HUES6 (cell line): ENCODE measurements around the gene LYPD3.

Experiments used
- H3K27ac ChIP-seq: 2 replicates; pipeline ENCODE4 v1.7.0; 2013; ENCODE audit warnings: low read depth, mild to moderate bottlenecking, low read length, inconsistent platforms
- H3K27me3 ChIP-seq: 2 replicates; pipeline ENCODE4 v1.6.1; 2013; ENCODE audit warnings: low read length; ENCODE audit not compliant: control insufficient read depth, insufficient read depth
- H3K36me3 ChIP-seq: 2 replicates; pipeline ENCODE4 v1.6.1; 2013; ENCODE audit warnings: low read length; ENCODE audit not compliant: control insufficient read depth, insufficient read depth
- H3K4me1 ChIP-seq: 2 replicates; pipeline ENCODE4 v1.6.1; 2013; ENCODE audit warnings: low read length; ENCODE audit not compliant: control insufficient read depth, insufficient read depth
- H3K4me3 ChIP-seq: 2 replicates; pipeline ENCODE4 v1.5.1; 2013; ENCODE audit warnings: low read depth, low read length
- H3K9ac ChIP-seq: one replicate; pipeline ENCODE4 v1.6.1; 2013; ENCODE audit warnings: mild to moderate bottlenecking, low read length
- H3K9me3 ChIP-seq: 2 replicates; pipeline ENCODE4 v1.6.1; 2013; ENCODE audit warnings: low read depth, low read length; ENCODE audit not compliant: control insufficient read depth, insufficient read depth

The LYPD3 gene

GRCh38 chr19:43435775-43436174, 29.6 kb downstream of the LYPD3 start:
- Histone ChIP-seq H3K4me1 (no peaks in the 10 kb centered on the region), H3K36me3 (no peaks in the 10 kb centered on the region)

GRCh38 chr19:43433689-43434088, 31.7 kb downstream of the LYPD3 start:
- H3K4me1 ChIP-seq = peaks cover 2% of the 10 kb centered on the region; the same call in 1 of the 2 replicates
- no peaks in the 10 kb centered on the region for H3K36me3 ChIP-seq
- H3K4me3 ChIP-seq = no peak overlapping the region
- no peaks in the 10 kb centered on the region for H3K9me3 ChIP-seq
- H3K27me3 ChIP-seq = no peaks in the 10 kb centered on the region
- no peak overlapping the region for H3K9ac ChIP-seq
- H3K27ac ChIP-seq = no peak overlapping the region

More at GRCh38 chr19:43435775-43436174, 29.6 kb downstream of the LYPD3 start:
- Histone ChIP-seq H3K4me3 (no peak overlapping the region), H3K27ac (no peak overlapping the region), H3K9ac (no peak overlapping the region), H3K27me3 (no peaks in the 10 kb centered on the region), H3K9me3 (peaks cover 5% of the 10 kb centered on the region)

DNA sequence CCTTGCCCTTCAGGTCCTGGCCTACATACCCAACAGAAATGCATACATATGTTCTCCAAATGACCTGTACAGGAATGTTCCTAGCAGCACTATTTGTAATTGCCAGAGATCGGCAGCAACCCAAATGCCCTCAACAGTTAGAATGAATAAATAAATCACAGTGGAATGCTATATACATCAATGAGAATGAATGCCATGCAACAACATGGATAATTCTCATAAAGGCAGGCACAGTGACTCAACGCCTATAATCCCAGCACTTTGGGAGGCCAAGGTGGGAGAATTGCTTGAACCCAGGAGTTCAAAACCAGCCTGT, 32.1 kb downstream of the LYPD3 start:
- Histone ChIP-seq H3K9ac (no peak overlapping the region), H3K4me1 (peaks cover 2% of the 10 kb centered on the region; the same call in 1 of the 2 replicates), H3K36me3 (no peaks in the 10 kb centered on the region), H3K27ac (no peak overlapping the region), H3K9me3 (no peaks in the 10 kb centered on the region), H3K27me3 (no peaks in the 10 kb centered on the region), H3K4me3 (no peak overlapping the region)

- Histone ChIP-seq H3K4me1 (peaks cover 3% of the 10 kb centered on the region; the same call in 1 of the 2 replicates), H3K27ac (no peak overlapping the region), H3K4me3 (no peak overlapping the region), H3K9me3 (no peaks in the 10 kb centered on the region), H3K36me3 (no peaks in the 10 kb centered on the region), H3K9ac (no peak overlapping the region), H3K27me3 (no peaks in the 10 kb centered on the region)
Observed at GRCh38 chr19:43430976-43431375, 34.4 kb downstream of the LYPD3 start.

DNA sequence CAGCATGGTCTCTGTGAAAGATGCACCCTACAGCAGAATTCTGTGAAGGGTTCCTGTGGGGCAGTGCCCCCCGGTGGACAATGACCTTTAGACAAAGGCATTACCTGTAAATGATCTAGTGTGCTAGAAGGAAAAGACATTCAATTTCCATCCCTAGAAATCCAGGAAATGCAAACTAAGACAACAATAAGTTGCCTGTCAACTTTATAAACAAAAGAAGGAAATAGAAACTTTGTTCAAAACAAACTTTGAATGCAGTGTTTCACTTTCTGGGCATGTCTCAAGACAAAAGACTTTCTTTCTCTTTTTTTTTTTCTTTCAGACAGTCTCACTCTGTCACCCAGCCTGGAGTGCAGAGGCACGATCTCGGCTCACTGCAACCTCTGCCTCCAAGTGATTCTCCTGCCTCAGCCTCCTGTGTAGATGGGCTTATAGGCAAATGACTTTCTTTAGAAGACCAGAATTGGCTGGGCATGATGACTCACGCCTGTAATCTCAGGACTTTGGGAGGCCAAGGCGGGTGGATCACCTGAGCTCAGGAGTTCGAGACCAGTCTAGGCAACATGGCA, 35.2 kb downstream of the LYPD3 start:
- Histone ChIP-seq H3K9me3 (no peaks in the 10 kb centered on the region), H3K27me3 (no peaks in the 10 kb centered on the region), H3K4me1 (peaks cover 6% of the 10 kb centered on the region; the same call in 1 of the 2 replicates), H3K36me3 (no peaks in the 10 kb centered on the region), H3K4me3 (no peak overlapping the region), H3K27ac (no peak overlapping the region), H3K9ac (no peak overlapping the region)

DNA sequence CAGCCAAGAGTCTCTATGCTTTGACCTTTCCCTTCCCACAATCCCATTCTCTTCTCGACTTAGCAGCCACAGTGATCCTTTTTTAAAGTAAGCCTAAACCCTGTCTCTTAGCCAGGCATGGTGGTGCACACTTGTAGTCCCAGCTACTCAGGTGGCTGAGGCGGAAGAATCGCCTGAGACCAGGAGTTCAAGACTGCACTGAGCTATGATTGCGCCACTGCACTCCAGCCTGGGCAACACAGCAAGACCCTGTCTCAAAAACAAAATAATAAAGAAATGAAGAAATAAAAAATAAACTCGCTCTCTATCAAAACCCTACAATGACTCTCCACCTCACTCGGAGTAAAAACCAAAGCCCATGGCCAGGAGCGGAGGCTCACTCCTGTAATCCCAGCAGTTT, 36.0 kb downstream of the LYPD3 start:
- H3K4me1 ChIP-seq = peaks cover 6% of the 10 kb centered on the region; the same call in 1 of the 2 replicates
- no peak overlapping the region for H3K4me3 ChIP-seq
- H3K9ac ChIP-seq = no peak overlapping the region
- no peak overlapping the region for H3K27ac ChIP-seq
- H3K9me3 ChIP-seq = no peaks in the 10 kb centered on the region
- H3K36me3 ChIP-seq = no peaks in the 10 kb centered on the region
- no peaks in the 10 kb centered on the region for H3K27me3 ChIP-seq

- Histone ChIP-seq H3K27ac (no peak overlapping the region), H3K4me3 (no peak overlapping the region), H3K9ac (no peak overlapping the region)
Observed at GRCh38 chr19:43425567-43426392, 39.6 kb downstream of the LYPD3 start.

GRCh38 chr19:43423779-43424178, 41.6 kb downstream of the LYPD3 start:
- Histone ChIP-seq H3K9me3 (no peaks in the 10 kb centered on the region; the same call in 1 of the 2 replicates), H3K27me3 (no peaks in the 10 kb centered on the region), H3K4me3 (no peak overlapping the region), H3K9ac (no peak overlapping the region), H3K27ac (no peak overlapping the region), H3K36me3 (no peaks in the 10 kb centered on the region), H3K4me1 (peaks cover 15% of the 10 kb centered on the region; the same call in 1 of the 2 replicates)

More at GRCh38 chr19:43425567-43426392, 39.6 kb downstream of the LYPD3 start:
- Histone ChIP-seq H3K9me3 (no peaks in the 10 kb centered on the region), H3K4me1 (peaks cover 12% of the 10 kb centered on the region; the same call in 1 of the 2 replicates), H3K36me3 (no peaks in the 10 kb centered on the region), H3K27me3 (no peaks in the 10 kb centered on the region)

- Histone ChIP-seq H3K4me1 (peaks cover 15% of the 10 kb centered on the region; the same call in 1 of the 2 replicates), H3K4me3 (no peak overlapping the region)
Observed at GRCh38 chr19:43422689-43423066, 42.7 kb downstream of the LYPD3 start.

DNA sequence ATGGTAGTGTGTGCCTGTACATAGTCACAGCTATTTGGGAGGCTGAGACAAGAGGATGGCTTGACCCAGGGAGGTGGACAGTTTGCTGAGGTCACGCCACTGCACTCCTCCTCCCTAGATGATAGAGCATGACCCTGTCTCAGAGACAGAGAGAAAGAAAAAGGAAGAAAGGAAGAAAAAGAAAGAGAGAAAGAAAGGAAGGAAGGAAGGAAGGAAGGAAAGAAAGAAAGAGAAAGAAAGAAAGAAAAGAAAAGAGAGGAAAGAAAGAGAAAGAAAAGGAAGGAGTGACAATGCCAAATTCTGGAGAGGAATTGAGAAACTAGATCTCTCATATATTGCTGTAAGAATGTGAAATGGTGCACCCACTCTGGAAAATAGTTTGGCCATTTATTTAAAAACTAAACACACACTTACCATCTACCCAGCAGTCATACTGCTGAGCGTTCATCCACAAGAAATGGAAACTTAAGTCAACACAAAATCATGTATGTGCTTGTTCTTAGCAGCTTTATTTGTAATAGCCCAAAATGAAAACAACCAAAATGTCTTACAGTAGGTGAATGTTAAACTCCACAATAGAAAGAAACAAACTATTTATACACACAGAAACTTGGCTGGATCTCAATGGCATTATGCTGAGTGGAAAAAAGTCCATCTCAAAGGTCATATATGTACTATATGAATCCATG, 43.3 kb downstream of the LYPD3 start:
- Histone ChIP-seq H3K9me3 (no peaks in the 10 kb centered on the region; the same call in 1 of the 2 replicates), H3K27me3 (no peaks in the 10 kb centered on the region), H3K27ac (no peak overlapping the region)

More at GRCh38 chr19:43422689-43423066, 42.7 kb downstream of the LYPD3 start:
- Histone ChIP-seq H3K9me3 (no peaks in the 10 kb centered on the region; the same call in 1 of the 2 replicates), H3K27me3 (no peaks in the 10 kb centered on the region), H3K27ac (no peak overlapping the region), H3K36me3 (no peaks in the 10 kb centered on the region), H3K9ac (no peak overlapping the region)

DNA sequence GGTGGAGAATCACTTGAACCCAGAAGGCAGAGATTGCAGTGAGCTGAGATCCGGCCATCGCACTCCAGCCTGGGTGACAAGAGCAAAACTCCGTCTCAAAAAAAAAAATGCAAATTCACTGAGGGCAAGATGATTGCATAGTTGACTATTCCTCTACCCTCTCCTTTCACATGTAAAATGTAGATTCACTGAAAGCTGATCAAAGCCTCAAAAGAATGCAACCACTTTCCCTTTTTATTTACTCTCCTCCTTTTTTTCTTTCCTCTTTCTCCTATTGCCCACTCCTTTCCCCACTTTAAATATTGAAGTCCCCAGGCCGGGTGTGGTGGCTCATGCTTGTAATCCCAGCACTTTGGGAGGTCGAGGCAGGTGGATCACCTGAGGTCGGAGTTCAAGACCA, 44.5 kb downstream of the LYPD3 start:
- H3K36me3 ChIP-seq = no peaks in the 10 kb centered on the region
- no peak overlapping the region for H3K9ac ChIP-seq
- no peaks in the 10 kb centered on the region; the same call in 1 of the 2 replicates for H3K9me3 ChIP-seq
- peaks cover 14% of the 10 kb centered on the region; the same call in 1 of the 2 replicates for H3K4me1 ChIP-seq
- no peak overlapping the region for H3K4me3 ChIP-seq
- H3K27me3 ChIP-seq = no peaks in the 10 kb centered on the region
- H3K27ac ChIP-seq = no peak overlapping the region

More for the DNA sequence above, 43.3 kb downstream of the LYPD3 start:
- Histone ChIP-seq H3K4me1 (peaks cover 15% of the 10 kb centered on the region; the same call in 1 of the 2 replicates), H3K9ac (no peak overlapping the region), H3K36me3 (no peaks in the 10 kb centered on the region), H3K4me3 (no peak overlapping the region)
